SH-SY5Y (cell line): Measurements from ENCODE around the gene ZNF382.

Experiments used
- GATA2 ChIP-seq: IDR thresholded peaks from 2 replicates; pipeline ENCODE4 v1.6.1; 2011; ENCODE audit warnings: mild to moderate bottlenecking, low read depth, low read length
- GATA3 ChIP-seq: IDR thresholded peaks from 2 replicates; pipeline ENCODE4 v1.6.1; 2011; ENCODE audit warnings: low read depth, mild to moderate bottlenecking, low read length, moderate library complexity

DNA sequence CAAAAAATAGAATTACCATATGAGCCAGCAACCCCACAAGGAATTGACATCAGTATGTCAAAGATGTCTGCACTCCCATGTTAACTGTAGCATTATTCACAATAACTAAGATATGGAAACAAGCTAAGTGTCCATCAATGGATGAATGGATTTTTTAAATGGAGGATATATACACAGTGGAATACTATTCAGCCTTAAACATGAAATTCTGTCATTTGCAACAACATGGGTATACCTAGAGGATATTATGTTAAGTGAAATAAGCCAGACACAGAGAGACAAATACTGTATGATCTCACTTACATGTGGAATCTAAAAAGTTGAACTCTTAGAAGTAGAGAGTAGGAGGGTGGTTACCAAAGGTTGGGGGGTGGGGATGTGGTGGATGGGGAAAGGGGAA lies 74.3 kb downstream of the ZNF382 start:
- TF ChIP-seq GATA3 (no peak), GATA2 (no peak)
